NCI-H2171 treated with DMSO at 0.1 percent for 48 hours (cell line): Measurements from ENCODE around the gene PBOV1.
A peak's percentile ranks its signal among the peaks of the same experiment; 100 is the strongest.
"Not testable (repeated sequence)": the region's sequence is repeated elsewhere in the genome, so short reads cannot be mapped to it uniquely, and the experiment has no call there.

Experiments used
- DNase-seq: peaks from one replicate; lab custom pipeline; 2025; lab: John Stamatoyannopoulos, UW

PBOV1 gene

DNA sequence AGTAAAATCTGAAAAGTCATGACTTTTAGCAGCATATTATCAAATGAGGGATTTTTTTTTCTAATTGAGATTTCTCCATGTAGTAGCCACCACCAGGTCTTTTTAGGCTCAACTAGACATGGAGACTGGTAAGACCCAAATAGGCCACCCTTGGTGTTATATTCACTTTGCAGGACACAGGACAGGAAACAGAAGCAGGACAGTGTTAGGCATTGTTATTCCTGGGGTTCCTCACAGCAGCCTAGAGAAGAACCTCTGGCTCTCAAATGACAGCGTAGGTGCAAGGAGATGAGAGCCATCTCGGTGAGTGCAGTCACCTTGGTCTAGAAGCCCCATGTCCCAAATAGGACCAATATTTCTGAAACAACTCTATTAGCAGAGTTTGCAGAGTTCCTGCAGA is 19.2 kb upstream of the PBOV1 start:
- DNase-seq: no peak

DNA sequence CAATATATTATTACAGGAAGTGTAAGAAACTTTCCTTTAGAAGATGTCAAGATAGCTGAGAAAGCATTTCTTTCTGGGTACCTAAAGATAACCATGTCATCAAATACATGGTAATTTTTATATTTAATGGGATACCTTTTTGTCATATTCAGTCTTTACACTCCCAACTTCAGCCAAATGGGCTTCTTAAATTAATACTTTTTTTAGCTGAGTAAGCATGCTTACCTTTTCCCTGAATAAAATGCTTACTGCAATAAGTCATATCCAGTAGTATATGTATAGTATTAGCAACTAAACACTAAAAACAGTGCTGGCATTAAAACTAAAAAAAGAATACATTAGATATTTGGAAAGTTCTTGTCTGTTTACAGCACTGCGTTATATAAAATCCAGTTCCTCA is 17.4 kb upstream of the PBOV1 start:
- DNase-seq: no peak

DNA sequence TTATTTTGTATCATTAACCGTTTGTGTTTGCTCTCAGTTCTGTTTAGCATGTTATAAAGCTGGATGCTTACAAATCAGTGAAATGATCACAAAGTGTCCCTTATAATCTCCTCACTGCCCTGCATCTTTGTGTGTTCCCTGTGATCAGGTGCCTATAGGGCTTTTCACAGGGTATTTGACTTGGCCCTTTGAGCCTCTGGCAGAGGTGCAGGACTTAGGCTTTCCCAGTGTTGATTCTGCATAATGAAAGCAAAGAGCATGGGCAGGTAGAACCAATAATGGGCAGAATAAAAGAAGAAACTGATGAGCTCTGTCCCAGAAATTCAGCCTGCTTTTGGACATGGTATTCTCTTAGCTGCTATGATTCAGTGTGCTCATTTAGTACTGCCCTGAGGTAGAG is 16.9 kb upstream of the PBOV1 start:
- no peak for DNase-seq

DNA sequence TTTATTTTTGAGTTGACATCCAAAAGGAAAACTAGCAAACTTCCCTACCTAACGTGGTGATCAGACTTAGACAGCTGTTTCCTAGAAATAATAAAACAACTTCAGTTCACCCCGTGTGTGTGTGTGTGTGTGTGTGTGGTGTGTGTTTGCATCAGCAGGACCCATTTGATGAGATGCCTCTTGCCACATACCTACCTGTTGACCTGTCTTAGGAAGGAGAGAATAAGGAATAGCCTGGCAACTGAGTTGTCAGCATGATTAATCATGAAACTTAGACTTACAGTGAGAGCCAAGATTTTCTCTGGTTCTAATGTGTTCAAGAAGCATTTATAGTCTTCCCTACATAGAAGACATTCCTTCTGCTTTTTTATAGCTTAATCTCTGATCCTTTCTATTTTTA is 16.1 kb upstream of the PBOV1 start:
- DNase-seq: no peak

DNA sequence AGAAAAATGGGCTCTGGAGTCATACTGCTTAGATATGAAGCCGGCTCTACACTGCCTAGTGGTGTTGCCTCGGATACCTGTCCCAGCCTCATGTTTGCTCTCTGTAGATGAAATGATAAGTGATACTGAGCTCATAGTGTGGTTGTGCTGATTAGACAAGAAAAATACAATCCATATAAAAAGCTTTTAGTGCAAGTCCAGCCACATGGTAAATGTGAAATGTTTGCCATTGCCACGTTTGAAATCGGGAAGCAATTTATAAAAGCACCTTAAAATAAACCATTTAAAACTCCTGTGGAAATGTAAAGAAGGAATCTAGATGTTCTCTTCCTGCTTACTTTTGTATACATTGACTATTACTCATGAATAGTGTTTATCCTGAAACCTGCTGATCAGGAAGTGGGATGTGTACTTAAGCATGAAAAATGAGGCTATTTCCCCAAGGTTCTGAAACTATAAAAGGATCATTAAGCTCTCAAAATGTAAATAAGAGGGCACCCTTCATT is 13.1 kb upstream of the PBOV1 start:
- peak; percentile 27 for DNase-seq

DNA sequence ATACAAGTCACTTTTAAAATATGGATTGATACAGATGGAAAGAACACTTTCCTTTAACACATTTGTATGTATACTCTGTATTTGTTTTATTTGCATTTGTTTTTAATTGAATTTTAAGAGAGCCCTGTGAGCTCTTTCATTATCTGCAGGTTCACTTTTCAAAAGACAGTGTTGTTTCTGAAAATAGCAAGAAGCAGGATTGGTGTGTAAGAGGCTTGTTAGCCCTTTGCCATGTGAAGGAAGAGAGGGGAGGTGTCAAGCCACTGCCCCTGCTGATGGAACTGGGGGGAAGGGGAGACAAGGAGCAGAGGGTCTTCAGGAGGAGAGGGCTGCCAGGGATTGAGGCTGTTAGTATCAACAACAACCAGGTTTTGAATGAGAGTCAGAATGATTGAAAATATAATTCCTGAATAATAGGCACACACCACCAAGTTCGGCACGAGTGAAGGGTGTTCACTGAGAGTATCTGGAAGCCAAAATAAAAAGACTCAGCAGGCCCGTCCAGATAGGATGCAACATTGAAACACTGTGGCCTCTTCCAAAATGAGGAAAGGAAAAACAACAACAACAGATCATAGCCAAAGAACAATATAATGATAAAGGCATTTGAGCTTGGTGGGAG is 12.6 kb upstream of the PBOV1 start:
- no peak for DNase-seq

DNA sequence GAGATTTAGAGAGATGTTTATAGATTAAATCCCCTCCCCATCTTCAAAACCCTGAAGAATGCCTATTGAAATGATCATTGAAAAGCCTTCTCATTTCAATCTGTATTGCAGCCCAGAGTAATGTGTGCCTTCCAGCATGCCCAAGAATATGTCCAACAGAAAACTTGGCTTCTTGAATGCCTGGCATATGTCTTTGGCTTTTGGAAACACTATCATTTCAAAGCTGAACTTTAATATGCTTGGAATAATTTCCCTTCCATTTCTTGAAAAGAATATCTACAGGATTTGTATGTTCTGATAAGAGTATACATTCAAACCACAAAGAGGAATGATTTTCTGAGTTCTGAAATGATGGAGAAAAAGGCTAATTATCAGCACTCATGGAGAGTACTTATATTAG is 11.9 kb upstream of the PBOV1 start:
- no peak for DNase-seq

DNA sequence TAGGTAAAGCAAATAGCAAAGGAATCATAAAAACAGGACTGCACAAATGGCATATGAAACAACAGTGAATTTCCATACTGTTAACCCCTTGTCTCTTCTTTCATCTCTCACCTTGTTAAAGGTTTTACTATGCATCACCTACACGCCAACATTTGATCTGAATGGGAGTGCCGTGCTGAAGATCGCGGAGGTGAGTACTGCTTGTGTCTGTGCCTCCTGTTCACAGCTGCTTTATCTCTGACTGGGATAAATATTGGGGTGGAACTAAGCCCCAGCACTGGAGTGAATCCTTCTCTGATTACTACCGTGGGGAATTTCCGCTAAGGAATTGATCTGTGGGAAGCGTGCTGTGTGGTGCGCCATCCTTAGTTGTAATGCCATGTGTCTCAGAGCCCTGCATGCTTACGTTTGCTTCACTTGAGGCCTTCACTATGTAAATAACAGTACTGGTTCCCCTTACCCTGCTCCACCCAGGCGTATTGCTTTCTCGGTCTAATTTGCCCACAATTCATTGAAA is 11.4 kb upstream of the PBOV1 start:
- peak; percentile 46 for DNase-seq

DNA sequence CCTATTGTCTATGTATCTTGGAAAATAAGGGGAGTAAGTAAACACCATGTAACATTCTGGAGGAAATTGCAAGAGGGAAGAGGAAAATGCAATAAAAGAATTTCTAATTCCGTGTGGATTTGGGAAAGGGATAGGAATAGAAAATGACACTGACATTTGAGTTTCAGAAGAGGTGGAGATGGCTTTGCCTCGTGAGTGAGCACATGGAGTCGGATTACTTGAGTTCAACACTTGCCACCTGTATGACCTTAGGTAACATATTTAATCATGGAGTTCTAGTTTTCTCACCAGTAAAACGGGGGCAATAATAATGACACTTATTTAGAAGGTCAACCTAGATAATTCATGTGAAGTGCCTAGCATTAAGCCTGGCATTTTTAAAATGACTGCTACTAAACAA is 10.8 kb upstream of the PBOV1 start:
- DNase-seq: peak; percentile 71

DNA sequence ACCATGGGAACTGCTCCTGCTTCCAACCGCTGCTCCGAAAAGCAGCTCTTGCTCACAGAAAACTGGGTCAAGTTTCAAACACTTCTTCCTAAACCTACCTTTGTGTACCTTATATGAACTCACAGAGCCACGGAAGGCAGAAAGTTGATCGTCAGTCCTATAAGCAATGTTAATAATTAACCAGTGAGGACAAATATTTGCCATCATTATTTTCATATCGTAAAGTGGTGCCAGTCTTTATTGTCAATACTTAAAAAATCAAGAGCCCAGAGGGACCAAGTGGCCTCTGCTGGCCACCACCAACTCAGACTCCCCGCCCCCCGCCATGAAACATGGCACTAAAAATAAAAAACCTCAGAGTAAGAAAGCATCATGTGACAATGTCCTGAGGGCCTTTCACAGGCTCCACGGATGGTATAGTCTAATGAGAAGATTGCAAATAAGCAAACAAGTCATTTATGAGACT is 9.1 kb upstream of the PBOV1 start:
- DNase-seq: peak; percentile 8

DNA sequence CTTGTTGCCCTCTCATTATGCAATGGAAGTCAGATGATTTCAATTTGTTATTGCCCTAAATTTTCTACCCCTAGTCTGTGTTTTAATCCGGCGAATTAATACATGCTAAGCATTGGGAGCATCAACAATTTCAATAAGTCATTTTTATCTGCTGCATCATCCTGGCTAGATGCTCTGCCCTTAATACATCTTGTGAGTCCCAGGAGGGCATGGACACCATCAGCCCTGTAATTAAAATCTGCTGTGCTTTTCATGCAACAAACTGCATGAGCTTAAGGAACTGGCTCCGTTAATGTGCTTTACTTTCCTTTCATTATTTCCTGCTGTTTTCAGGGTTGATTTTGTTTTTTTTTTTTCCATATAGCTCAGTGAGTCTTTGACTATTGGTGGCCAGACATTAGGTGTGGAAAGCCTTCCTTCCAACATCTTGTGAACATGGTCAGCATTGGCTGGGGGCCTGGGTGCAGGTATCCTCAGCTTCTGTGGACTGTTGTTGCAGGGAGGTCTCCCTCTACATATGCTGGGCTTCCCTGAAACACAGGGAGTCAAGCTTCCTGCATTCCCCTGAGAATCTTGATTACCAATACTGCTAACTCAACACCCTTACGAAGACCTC is 8.5 kb upstream of the PBOV1 start:
- peak; percentile 12 for DNase-seq

DNA sequence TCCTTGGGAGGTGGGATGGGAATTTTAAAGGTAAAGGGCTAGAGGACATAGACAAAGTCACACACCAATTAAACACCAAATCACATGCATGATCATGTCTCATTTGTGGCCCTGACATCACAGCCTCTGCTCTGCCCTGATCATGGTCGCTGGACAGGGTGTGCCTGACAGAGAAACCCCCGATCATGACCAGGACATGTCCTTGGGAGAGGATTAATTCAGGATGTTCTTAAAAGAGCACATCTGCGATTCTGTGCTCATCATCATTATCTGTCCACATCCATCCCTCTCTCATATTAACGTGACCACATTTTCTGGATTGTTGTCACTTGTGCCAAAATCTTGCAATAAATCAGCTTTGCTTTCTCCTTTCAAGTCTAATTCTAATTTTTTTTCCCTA is 7.7 kb upstream of the PBOV1 start:
- DNase-seq: no peak

DNA sequence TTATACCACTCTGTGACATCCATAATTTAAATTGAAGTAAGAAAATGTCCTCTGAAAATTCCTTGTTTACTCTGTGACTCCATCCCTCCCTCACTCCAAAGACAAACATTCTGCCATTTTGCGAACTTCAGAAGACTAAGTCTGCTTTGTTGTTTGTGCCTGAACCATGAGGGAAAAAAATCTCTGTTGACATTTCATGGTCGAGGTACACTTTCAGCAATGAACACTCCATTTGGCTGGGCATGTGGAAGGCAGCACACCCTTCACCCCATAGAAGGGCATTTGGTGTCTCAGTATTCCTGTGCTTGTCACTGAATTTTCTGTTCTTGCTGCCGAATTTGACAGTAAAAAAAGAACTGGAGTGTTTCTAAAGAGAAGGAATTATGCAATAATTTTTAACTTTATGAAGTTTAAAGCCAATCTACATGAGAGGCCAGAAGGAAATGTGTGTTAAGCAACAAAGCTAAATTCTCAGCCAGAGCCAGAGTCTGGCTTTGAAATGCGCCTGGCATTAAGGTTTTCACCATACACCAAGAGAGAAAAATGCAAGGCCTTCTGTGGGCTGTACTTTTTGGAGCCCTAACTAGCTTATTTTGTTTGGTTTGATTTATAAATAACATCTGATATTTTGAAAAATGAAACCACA is 4.7 kb upstream of the PBOV1 start:
- DNase-seq: peak; percentile 13

DNA sequence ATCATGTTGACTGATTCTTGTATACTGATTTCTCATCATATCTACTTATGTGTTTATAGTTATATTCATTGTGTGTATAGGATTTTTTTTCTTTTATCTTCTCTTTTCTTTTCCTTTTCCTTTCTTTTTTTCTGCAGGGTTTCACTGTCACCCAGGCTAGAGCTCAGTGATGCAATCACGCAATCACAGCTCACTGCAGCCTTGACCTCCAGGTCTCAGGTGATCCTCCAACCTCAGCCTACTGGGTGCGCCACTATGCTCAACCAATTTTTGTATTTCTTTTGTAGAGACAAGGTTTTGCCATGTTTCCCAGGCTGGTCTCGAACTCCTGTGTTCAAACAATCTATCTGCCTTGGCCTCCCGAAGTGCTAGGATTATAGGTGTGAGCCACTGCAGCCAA is 1.6 kb upstream of the PBOV1 start:
- no peak for DNase-seq

DNA sequence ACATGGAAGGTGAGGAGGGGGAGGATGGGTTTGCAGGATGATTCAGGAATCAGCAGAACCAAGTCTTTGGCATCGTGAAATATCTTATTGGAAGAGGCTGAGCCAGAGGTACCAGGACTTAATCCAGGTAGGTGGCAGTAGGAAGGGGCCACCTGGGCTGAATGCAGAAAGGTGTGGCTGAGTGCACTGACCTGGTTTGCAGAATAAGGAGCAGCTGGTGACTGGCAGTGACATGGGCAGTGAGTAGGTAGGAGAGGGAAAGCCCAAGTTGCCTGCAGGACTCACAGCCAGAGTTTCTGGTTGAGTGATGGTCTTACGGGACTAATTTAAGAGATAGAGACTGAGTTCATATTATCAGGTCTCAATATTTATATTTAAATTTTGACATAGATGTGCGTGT is 1.1 kb upstream of the PBOV1 start:
- DNase-seq: no peak

DNA sequence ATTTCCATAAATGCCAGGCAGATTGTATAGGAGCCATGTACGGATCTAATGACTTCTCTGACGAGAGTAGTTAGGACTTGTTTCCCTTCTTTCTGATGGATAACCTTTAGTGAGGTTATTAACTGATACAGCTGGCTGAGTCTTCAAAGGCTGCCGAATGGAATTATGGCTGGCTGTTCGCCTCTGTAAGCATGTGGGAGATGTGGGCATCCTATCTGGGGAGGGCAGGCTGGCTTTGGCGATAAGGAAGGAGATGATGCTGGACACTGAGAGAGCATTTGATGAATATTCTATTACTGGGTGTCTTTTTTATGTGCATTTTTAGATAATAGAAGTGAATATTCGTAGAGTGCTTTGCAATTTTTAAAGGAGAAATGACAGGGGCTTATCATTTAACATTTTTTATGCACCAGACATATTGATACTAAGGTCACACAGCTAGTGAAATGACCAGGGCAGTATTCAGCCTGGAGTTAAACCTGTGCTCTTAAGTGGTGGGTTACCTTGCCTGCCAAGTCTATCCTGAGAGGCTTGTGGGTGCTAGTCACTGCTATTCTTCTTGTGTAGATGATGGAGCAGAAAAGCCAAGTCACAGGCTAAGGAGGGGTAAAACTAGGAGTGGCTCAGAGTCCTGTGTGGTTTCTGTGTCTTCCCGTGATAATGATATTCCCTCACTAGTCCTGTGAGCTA is 3.1 kb downstream of the PBOV1 start:
- no peak for DNase-seq

DNA sequence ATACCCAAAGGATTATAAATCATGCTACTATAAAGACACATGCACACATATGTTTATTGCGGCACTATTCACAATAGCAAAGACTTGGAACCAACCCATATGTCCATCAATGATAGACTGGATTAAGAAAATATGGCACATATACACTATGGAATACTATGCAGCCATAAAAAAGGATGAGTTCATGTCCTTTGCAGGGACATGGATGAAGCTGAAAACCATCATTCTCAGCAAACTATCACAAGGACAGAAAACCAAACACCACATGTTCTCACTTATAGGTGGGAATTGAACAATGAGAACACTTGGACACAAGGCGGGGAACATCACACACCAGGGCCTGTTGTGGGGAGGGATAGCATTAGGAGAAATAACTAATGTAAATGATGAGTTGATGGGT is 5.8 kb downstream of the PBOV1 start:
- not testable (repeated sequence) for DNase-seq

DNA sequence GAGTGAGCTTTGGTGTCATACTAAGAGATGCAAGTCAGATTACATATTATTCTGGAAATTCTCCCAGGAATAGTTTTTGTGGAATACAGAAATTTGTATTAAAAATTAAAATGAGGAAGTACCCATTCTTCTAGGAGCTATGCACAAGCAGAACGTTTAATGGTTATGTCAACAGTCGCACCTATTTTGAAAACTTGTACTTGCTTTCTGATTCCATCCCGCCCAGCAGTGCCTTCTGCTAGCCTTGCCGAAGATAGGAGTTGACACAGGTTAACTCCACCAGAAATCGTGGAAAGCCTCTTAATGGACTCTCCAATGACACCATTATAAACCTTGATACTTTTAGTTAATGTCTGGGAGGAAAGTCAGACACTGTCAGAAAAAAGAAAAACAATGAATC is 6.7 kb downstream of the PBOV1 start:
- DNase-seq: no peak

DNA sequence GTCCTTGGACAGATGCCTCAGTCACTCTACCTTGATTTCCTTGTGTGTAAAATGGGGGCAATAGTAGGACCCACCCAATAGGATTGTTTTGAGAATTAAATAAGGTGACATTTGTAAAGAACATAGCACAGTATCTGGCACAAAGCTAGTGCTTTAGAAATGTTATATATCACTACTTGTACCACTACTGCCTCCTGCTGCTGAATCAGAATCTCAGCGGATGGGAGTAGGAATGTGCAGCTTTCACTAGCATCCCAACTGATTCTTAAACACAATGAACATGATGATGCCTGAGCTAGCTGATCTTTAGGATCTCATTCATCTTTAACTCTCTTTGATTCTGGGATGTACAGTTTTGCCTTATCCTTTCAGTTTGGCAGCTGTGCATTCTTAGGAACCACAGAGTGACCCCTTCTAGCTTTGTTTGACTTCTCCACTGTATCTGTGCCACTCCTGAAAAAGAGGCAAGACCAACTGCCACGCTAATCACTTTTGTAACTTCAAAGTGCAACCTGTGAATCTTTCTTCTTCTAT is 7.2 kb downstream of the PBOV1 start:
- DNase-seq: no peak

DNA sequence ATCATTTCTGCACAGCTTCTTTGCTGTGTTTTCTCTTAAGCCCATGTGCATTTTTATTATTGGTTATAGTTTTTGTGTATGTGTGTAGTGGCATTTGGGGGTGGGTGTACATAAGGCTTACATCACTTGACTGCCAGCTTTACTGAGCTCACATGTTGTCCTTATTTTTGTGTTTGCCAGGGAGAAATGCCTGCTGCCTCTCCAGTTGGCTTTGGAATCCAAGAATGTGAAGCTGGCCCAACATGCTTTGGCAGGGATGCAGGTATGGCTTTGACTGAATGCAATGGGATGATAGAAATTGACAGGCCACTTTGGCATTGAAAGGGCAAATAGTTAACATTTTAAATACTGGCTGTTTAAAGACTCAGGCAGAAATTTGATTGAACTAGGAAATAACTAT is 11.4 kb downstream of the PBOV1 start:
- no peak for DNase-seq

DNA sequence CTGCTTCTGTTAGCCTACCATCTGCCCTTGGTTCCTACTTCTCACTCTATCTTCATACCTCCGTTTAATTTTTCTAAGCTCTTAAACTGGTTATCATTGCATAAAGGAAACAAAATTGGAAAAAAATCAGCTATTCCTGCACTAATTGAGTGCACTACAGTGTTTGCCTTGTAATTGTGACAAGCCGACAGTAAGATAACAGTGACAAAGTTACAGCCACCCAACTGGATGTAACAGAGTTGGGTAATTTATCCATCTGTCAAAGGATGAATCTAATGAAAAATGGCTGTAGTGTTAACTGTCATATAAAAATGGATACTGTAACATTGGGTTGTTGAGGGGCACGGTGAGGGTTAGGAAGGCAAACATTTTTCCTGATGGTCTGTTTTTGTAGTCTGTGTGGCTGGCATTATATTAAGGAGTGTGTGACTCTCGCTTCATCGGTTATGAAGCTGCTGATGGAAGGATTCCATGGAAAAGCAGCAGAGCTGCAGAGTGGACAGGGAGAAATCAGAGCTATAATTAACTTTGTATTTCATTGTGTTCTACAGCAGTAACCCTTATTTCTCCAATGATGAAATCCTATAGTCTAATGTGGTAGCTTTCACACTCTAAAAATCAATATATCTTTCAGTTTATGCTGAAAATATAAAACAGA is 12.7 kb downstream of the PBOV1 start:
- peak; percentile 35 for DNase-seq
